ENCODE data around the gene MX2. TPM values are rescaled to one million over a fixed set of nuclear protein-coding genes. Genes with fewer than 3 reads are reported as not detected.

The MX2 gene
- total and polyA plus RNA-seq, 2 of the 8 experiments (the other 6 are each of a cell fraction or from before 2014, with no cell fraction given) = 3.1 to 8.9 TPM

- Histone ChIP-seq H3K9ac (replicated peaks in 1 of 4; ENCODE audit: extremely low read depth in 1 of 4, low read depth in 3 of 4, low read length in 3 of 4) (no peak overlapping the region), H3K14ac (ENCODE audit: insufficient read length) (no peak overlapping the region), H3K79me1 (ENCODE audit: low read depth, low read length) (no peaks in the 10 kb centered on the region), H3K27me3 (replicated peaks in 1 of 4; ENCODE audit: control insufficient read depth in 3 of 4, extremely low read depth in 1 of 4, insufficient read depth in 3 of 4, low read length in 3 of 4) (no peaks in the 10 kb centered on the region; a peak in 2 of 7 replicates), H2BK20ac (ENCODE audit: low read length) (0 out of 2 replicates have a peak overlapping the region, but pooled peaks have one; percentile 14), H2BK15ac (ENCODE audit: low read length) (no peak overlapping the region), H3K18ac (ENCODE audit: extremely low read depth, low read length) (no peak overlapping the region), H4K8ac (ENCODE audit: extremely low read depth, insufficient read depth, low read length) (no peak overlapping the region; the same call in 1 of the 2 replicates), H2BK120ac (replicated peaks; ENCODE audit: low read depth, low read length) (no peak overlapping the region), H3K27ac (ENCODE audit: low read depth, low read length) (no peak overlapping the region), H3K79me2 (ENCODE audit: control insufficient read depth in 1 of 2, insufficient read depth in 2 of 2, low read length in 2 of 2) (no peaks in the 10 kb centered on the region), H3K9me3 (ENCODE audit: insufficient read depth in 2 of 2, low read depth in 1 of 2, low read length in 1 of 2) (no peaks in the 10 kb centered on the region), H2BK12ac (ENCODE audit: low read depth, low read length) (no peak overlapping the region; the same call in 1 of the 2 replicates), H3K36me3 (ENCODE audit: control insufficient read depth in 2 of 4, insufficient read depth in 4 of 4, low read length in 3 of 4) (no peaks in the 10 kb centered on the region), H3K4me3 (ENCODE audit: extremely low read depth in 1 of 4, insufficient read depth in 2 of 4, low read depth in 3 of 4, low read length in 4 of 4) (no peak overlapping the region), H3K56ac (replicated peaks; ENCODE audit: insufficient read length, low read depth, low read length) (no peak overlapping the region), H3K4me1 (replicated peaks in 1 of 4; ENCODE audit: control insufficient read depth in 3 of 4, insufficient read depth in 4 of 4, low read length in 3 of 4) (peaks cover 0 to 6% (median 4%) of the 10 kb centered on the region in 4 experiments; a peak in 4 of 7 replicates), H2AK5ac (ENCODE audit: low read depth, low read length) (no peak overlapping the region), H2BK5ac (ENCODE audit: low read depth, low read length) (no peak overlapping the region), H3K4ac (replicated peaks; ENCODE audit: insufficient read length, low read depth, low read length) (no peak overlapping the region), H3K23me2 (ENCODE audit: low read depth, low read length) (no peaks in the 10 kb centered on the region), H4K5ac (ENCODE audit: insufficient read length, low read depth, low read length) (no peak overlapping the region), H4K91ac (replicated peaks; ENCODE audit: insufficient read length, low read length) (no peak overlapping the region), H4K20me1 (replicated peaks in 1 of 2; ENCODE audit: control insufficient read depth in 1 of 2, insufficient read depth in 2 of 2, low read length in 2 of 2) (no peaks in the 10 kb centered on the region), H3K23ac (ENCODE audit: insufficient read length) (no peak overlapping the region), H2AFZ (ENCODE audit: low read length) (no peak overlapping the region), H3K4me2 (ENCODE audit: insufficient read depth in 1 of 2, low read depth in 2 of 2, low read length in 2 of 2) (no peak overlapping the region)
- ChIA-PET POLR2A (ENCODE audit: partially characterized antibody) (interaction anchor here (1.8 kb wide), 1 partner anchor 8 kb away, joined by 6 read pairs; no protein-coding TSS in a partner anchor), CTCF (ENCODE audit: partially characterized antibody) (interaction anchor here (1.0 to 9.6 kb wide), 10 partner anchors 9 to 251 kb away, joined by 3 to 72 read pairs (median 3); no protein-coding TSS in a partner anchor)
- WGBS, 2 experiments (ENCODE audit: extremely low coverage in 1 of 2, insufficient coverage in 1 of 2, insufficient read length in 1 of 2, insufficient replicate concordance in 2 of 2, low coverage in 1 of 2, low lambda C conversion rate in 2 of 2, missing lambda C conversion rate in 1 of 2) = 93% methylated on average over 11 of the region's 16 CpGs; no CpG with 5 or more reads in 1 of the 2 experiments
- DNase-seq (ENCODE audit: low read depth in 1 of 2, low spot score in 2 of 2) (no peak), FAIRE-seq (no peak)
- no peak for TF ChIP-seq SP4 (IDR thresholded peaks at IDR 0.05; ENCODE audit: low read length)
- TF ChIP-seq CHD2 (IDR thresholded peaks at IDR 0.05; ENCODE audit: low read length) = no peak
- TF ChIP-seq RFX5 (IDR thresholded peaks at IDR 0.05; ENCODE audit: borderline replicate concordance, low read depth, low read length) = no peak
- no peak for TF ChIP-seq ZNF274 (IDR thresholded peaks at IDR 0.05; ENCODE audit: borderline replicate concordance, extremely low read depth, low read length)
- TF ChIP-seq EZH2 (IDR thresholded peaks at IDR 0.05; ENCODE audit: low read depth, low read length, severe bottlenecking) = no peak
- TF ChIP-seq USF2 (IDR thresholded peaks at IDR 0.05; ENCODE audit: low read length) = no peak
- no peak for TF ChIP-seq E2F6 (IDR thresholded peaks at IDR 0.05)
- TF ChIP-seq CHD1 (IDR thresholded peaks at IDR 0.05; ENCODE audit: low read depth, low read length) = no peak
- no peak for TF ChIP-seq ATF3 (IDR thresholded peaks at IDR 0.05; ENCODE audit: insufficient read depth, low read depth, low read length)
- TF ChIP-seq EGR1 (IDR thresholded peaks at IDR 0.05; ENCODE audit: borderline replicate concordance, low read depth, low read length) = no peak
Observed at GRCh38 chr21:41361053-41361785, 608 bp upstream of the MX2 start.
